GM12874 (cell line): Measurements from ENCODE around the gene GRK5.

Source experiments
- CTCF ChIP-seq: IDR thresholded peaks from 2 replicates; pipeline ENCODE4 v1.5.1; 2011; ENCODE audit warnings: low read depth, mild to moderate bottlenecking, control low read depth, low read length, moderate library complexity; ENCODE audit not compliant: insufficient read depth

GRK5 gene

GRCh38 chr10:119491966-119492757, 284.8 kb downstream of the GRK5 start:
- TF ChIP-seq CTCF = no peak

GRCh38 chr10:119493155-119493554, 285.8 kb downstream of the GRK5 start:
- no peak for TF ChIP-seq CTCF

- no peak for TF ChIP-seq CTCF
Observed at GRCh38 chr10:119494236-119495020, 287.1 kb downstream of the GRK5 start.

- no peak for TF ChIP-seq CTCF
Observed at GRCh38 chr10:119495021-119495505, 287.7 kb downstream of the GRK5 start.

GRCh38 chr10:119495545-119495944, 288.2 kb downstream of the GRK5 start:
- no peak for TF ChIP-seq CTCF

GRCh38 chr10:119496273-119496672, 288.9 kb downstream of the GRK5 start:
- TF ChIP-seq CTCF = no peak

GRCh38 chr10:119497243-119497642, 289.9 kb downstream of the GRK5 start:
- no peak for TF ChIP-seq CTCF
